GM19193 (cell line): ENCODE measurements around the gene SEMA4A.

ENCODE experiments used
- POLR2A ChIP-seq: IDR thresholded peaks from 4 replicates; pipeline ENCODE4 v1.6.1; 2011; ENCODE audit not compliant: insufficient read depth, insufficient read length; ENCODE audit errors: extremely low read depth

Gene SEMA4A

GRCh38 chr1:156126043-156126629 is 27.2 kb upstream of the SEMA4A start:
- peak; percentile 41 for TF ChIP-seq POLR2A

GRCh38 chr1:156126630-156127534 is 26.5 kb upstream of the SEMA4A start:
- TF ChIP-seq POLR2A, result no peak

GRCh38 chr1:156128308-156128653 is 25.1 kb upstream of the SEMA4A start:
- no peak for TF ChIP-seq POLR2A

GRCh38 chr1:156128654-156129597 is 24.5 kb upstream of the SEMA4A start:
- no peak for TF ChIP-seq POLR2A

GRCh38 chr1:156129687-156130577 is 23.5 kb upstream of the SEMA4A start:
- TF ChIP-seq POLR2A, result no peak

- no peak for TF ChIP-seq POLR2A
Measured at GRCh38 chr1:156130578-156130942, 22.8 kb upstream of the SEMA4A start.

GRCh38 chr1:156134716-156135435 is 18.5 kb upstream of the SEMA4A start:
- no peak for TF ChIP-seq POLR2A

GRCh38 chr1:156135930-156136871 is 17.2 kb upstream of the SEMA4A start:
- TF ChIP-seq POLR2A, result no peak

- TF ChIP-seq POLR2A, result no peak
Measured at GRCh38 chr1:156136970-156137483, 16.4 kb upstream of the SEMA4A start.

GRCh38 chr1:156138458-156138867 is 14.9 kb upstream of the SEMA4A start:
- no peak for TF ChIP-seq POLR2A

- peak; percentile 22 for TF ChIP-seq POLR2A
Measured at GRCh38 chr1:156140879-156141707, 12.3 kb upstream of the SEMA4A start.

- no peak for TF ChIP-seq POLR2A
Measured at GRCh38 chr1:156143765-156144489, 9.5 kb upstream of the SEMA4A start.
